Breast epithelium (tissue), 4 donors: ENCODE measurements around the gene KANSL1L. TPM values are rescaled to one million over a fixed set of nuclear protein-coding genes. Genes with fewer than 3 reads are reported as not detected.

Source experiments
- DNase-seq, 2 donors: peaks; one replicate each; pipeline ENCODE4 v3.0.0-alpha.2; 2019; ENCODE audit warnings: low spot score in 2 of 2
- H3K27ac ChIP-seq, 2 donors: fragments of 200-600 bp; sonication (generic) in 1 of 2; one replicate each; pipeline ENCODE4 v1.5.1; 2016 to 2019; ENCODE audit warnings: mild to moderate bottlenecking in 1 of 2
- H3K27me3 ChIP-seq, 2 donors: fragments of 200-600 bp; sonication (generic) in 1 of 2; one replicate each; pipeline versions ENCODE4 v1.5.1 to v1.6.0; 2017 to 2019; ENCODE audit warnings: control low read depth in 1 of 2, mild to moderate bottlenecking in 1 of 2
- H3K36me3 ChIP-seq: fragments of 200-600 bp; one replicate; pipeline ENCODE4 v1.5.1; 2019
- H3K4me1 ChIP-seq, 2 donors: fragments of 200-600 bp; sonication (generic); one replicate each; pipeline ENCODE4 v1.5.1; 2016 to 2019; ENCODE audit warnings: control low read depth in 1 of 2
- H3K4me3 ChIP-seq, 3 donors: fragments of 200-600 bp; sonication (generic); 1 replicate in 2 of 3; 2 replicates in 1 of 3; pipeline ENCODE4 v1.5.1; 2016 to 2019; ENCODE audit warnings: mild to moderate bottlenecking in 3 of 3, moderate library complexity in 2 of 3
- H3K9me3 ChIP-seq, 2 donors: fragments of 200-600 bp; sonication (generic) in 1 of 2; one replicate each; pipeline ENCODE4 v1.5.1; 2016 to 2019; ENCODE audit warnings: control low read depth in 1 of 2
- CTCF ChIP-seq, 3 donors: fragments of 450-650 bp; IDR thresholded peaks; one replicate each; pipeline ENCODE4 v1.5.1; 2016 to 2017; ENCODE audit warnings: antibody characterized with exemption in 3 of 3, mild to moderate bottlenecking in 3 of 3, moderate library complexity in 3 of 3
- POLR2A ChIP-seq: fragments of 450-650 bp; IDR thresholded peaks from one replicate; pipeline ENCODE4 v1.6.1; 2016; ENCODE audit warnings: antibody characterized with exemption, mild to moderate bottlenecking, moderate library complexity
- POLR2AphosphoS5 ChIP-seq, 3 donors: sonication (generic); formaldehyde crosslinking; IDR thresholded peaks; one replicate each; pipeline ENCODE4 v1.6.1; 2017; ENCODE audit warnings: antibody characterized with exemption in 3 of 3
- intact Hi-C: fragments of 100-400 bp; cut with DNase I; formaldehyde crosslinking; loops from one replicate; pipeline ENCODE4 v1.15.1; 2023; ENCODE audit warnings: low total_unique reads
- total RNA-seq, 3 donors: library from RNA; depleted of rRNA; stranded (reverse); fragments of >200 nt; gene quantifications; one replicate each; pipeline ENCODE4 v1.1.0, GENCODE V29; 2016

Gene KANSL1L
- total RNA-seq, 3 donors from 2014 or later, result 40.3 to 55.8 (median 52.8) TPM

- no peak overlapping the region for H3K27ac ChIP-seq
- H3K9me3 ChIP-seq, result no peaks in the 10 kb centered on the region
- TF ChIP-seq CTCF (IDR thresholded peaks at IDR 0.05) (no peak), POLR2A (no peak), POLR2AphosphoS5 (IDR thresholded peaks at IDR 0.05) (no peak)
- H3K4me3 ChIP-seq, result no peak overlapping the region
- intact Hi-C loops, result no loop called here
- no peaks in the 10 kb centered on the region for H3K4me1 ChIP-seq
- DNase-seq, result no peak
- H3K27me3 ChIP-seq, result no peaks in the 10 kb centered on the region
- H3K36me3 ChIP-seq, result no peaks in the 10 kb centered on the region
These were observed 71.3 kb downstream of the KANSL1L start for GRCh38 chr2:210099940-210100339.

GRCh38 chr2:210094787-210095186 lies 76.4 kb downstream of the KANSL1L start:
- H3K36me3 ChIP-seq, result no peaks in the 10 kb centered on the region
- no peak for TF ChIP-seq POLR2A
- TF ChIP-seq CTCF (IDR thresholded peaks at IDR 0.05), result no peak
- no peak overlapping the region for H3K27ac ChIP-seq
- no peaks in the 10 kb centered on the region for H3K9me3 ChIP-seq
- H3K4me3 ChIP-seq, result no peak overlapping the region
- H3K27me3 ChIP-seq, result no peaks in the 10 kb centered on the region
- DNase-seq, result no peak
- intact Hi-C loops, result no loop called here
- no peaks in the 10 kb centered on the region for H3K4me1 ChIP-seq

- H3K4me3 ChIP-seq, result no peak overlapping the region
- no peaks in the 10 kb centered on the region for H3K27me3 ChIP-seq
- DNase-seq, result no peak
- H3K27ac ChIP-seq, result no peak overlapping the region
- intact Hi-C loops, result no loop called here
- H3K9me3 ChIP-seq, result no peaks in the 10 kb centered on the region
- H3K36me3 ChIP-seq, result no peaks in the 10 kb centered on the region
- no peaks in the 10 kb centered on the region for H3K4me1 ChIP-seq
- no peak for TF ChIP-seq CTCF (IDR thresholded peaks at IDR 0.05)
- TF ChIP-seq POLR2A, result no peak
- TF ChIP-seq POLR2AphosphoS5 (IDR thresholded peaks at IDR 0.05), result no peak
These were observed 78.4 kb downstream of the KANSL1L start for GRCh38 chr2:210092791-210093190.

- Histone ChIP-seq H3K9me3 (no peaks in the 10 kb centered on the region), H3K27me3 (no peaks in the 10 kb centered on the region), H3K36me3 (no peaks in the 10 kb centered on the region), H3K27ac (no peak overlapping the region), H3K4me3 (no peak overlapping the region), H3K4me1 (no peaks in the 10 kb centered on the region)
- TF ChIP-seq CTCF (IDR thresholded peaks at IDR 0.05) (no peak), POLR2AphosphoS5 (IDR thresholded peaks at IDR 0.05) (no peak), POLR2A (no peak)
- DNase-seq, result no peak
- intact Hi-C loops, result no loop called here
These were observed 84.3 kb downstream of the KANSL1L start for GRCh38 chr2:210086930-210087329.

- Histone ChIP-seq H3K27ac (no peak overlapping the region), H3K27me3 (no peaks in the 10 kb centered on the region), H3K36me3 (no peaks in the 10 kb centered on the region), H3K9me3 (no peaks in the 10 kb centered on the region), H3K4me3 (no peak overlapping the region), H3K4me1 (no peaks in the 10 kb centered on the region)
- TF ChIP-seq POLR2A (no peak), CTCF (IDR thresholded peaks at IDR 0.05) (no peak), POLR2AphosphoS5 (IDR thresholded peaks at IDR 0.05) (no peak)
- intact Hi-C loops, result no loop called here
- no peak for DNase-seq
These were observed 84.9 kb downstream of the KANSL1L start for GRCh38 chr2:210086292-210086691.
